Measurements from ENCODE around the gene CCDC194.

CCDC194 gene

DNA sequence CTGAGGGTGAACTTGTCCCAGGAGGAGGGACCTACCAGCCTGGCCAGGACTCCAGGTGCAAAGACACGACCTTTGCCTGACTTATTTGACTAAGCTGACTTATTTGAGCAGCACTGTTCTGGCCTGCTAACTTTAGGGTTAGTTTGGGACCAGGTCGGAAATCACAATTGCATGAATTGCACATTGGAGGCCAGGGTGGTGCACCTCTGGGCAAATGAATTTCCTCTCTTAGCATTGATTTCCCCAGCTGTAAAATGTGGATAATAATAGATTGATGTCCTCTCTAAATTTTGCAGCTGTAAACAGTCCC lies 12.8 kb upstream of the CCDC194 start:
- peak overlapping the region in 6 of 7 experiments; percentile 12 to 44 (median 35) for H3K4me3 ChIP-seq
- peak overlapping the region in 18 of 21 experiments; percentile 40 to 97 (median 82) for H3K27ac ChIP-seq

- H3K27ac ChIP-seq: peak overlapping the region; percentile 26 to 97 (median 78)
- peak overlapping the region; percentile 12 to 44 (median 37) for H3K4me3 ChIP-seq
Measured at GRCh38 chr19:17406046-17406886, 12.3 kb upstream of the CCDC194 start.

DNA sequence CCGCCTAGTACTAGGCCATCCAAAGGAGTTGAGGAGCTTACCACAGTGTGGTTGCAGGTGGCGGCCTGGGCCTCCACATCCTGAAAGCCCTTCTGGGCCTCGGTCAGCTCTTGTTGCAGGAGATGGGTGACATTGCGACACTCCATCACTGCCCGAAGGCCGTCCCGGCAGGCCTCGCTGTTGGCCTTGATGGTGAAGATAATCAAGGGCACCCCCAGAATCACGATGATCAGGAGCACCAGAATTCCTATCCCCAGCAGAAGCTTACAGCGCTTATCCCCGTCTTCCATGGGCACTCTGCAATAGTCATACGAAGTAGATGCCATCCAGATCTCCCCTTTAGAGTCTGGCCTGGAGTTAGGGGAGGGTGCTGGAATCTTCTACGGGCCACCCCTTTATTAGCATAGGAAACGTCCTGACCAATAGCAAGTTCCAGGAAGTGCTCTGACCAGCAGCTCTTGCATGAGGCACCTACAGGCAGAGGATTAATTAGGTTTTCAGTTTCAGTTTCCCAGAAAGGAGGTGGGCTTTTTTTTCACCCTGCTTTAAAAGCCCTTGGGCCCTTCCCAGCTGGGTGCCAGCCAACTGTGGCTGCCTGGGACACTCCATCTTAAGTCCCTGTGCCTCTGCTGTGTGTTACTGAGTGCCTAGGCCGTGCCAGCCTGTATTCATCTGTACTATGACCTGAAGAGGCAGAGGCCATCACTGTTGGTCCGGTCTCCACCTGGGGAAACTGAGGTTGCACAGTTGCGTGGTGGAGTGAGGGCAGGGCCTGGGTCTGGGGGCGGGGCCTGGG lies 11.5 kb upstream of the CCDC194 start, which contains the start of gene BST2:
BST2 (minus strand) TSS at position 381 of the 796 bp plus-strand sequence; CDS start at position 326, 55 bp downstream.
- peak within 1 kb of the TSS; percentile 36 to 97 (median 78) for H3K27ac ChIP-seq
- peak within 1 kb of the TSS; percentile 27 to 44 (median 37) for H3K4me3 ChIP-seq

DNA sequence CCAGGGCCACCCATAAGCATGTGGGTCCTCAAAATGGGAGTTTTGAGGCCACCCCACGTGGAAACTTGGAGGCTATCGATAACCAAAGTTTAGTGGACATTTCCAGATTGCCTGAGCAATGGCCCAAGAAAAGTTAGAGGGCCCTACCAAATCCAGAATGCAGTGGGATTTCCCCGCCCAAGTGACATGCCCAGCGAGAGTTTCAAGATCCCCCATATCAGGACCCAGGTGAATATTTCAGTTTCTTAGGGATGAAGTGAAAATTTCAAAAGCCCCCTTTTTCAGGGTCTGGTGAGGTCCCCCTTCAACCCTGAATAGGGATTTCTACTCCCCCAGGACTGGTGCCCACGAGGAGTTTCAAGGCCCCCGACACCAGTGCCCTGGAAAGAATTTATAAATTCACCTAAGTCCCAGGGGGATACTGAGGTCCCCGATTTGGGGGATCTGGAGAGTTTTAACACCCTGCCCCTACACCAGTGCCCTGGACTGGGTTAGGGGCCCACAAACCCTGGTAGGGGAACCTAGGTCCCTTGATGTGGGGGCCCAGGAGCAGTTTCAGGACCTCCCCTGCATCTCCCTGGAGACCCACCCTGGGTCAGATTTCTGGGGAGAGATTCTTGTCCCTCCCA lies 10.7 kb upstream of the CCDC194 start:
- H3K27ac ChIP-seq: peak overlapping the region in 20 of 21 experiments; percentile 14 to 97 (median 78)
- H3K4me3 ChIP-seq: peak overlapping the region; percentile 27 to 44 (median 37)

DNA sequence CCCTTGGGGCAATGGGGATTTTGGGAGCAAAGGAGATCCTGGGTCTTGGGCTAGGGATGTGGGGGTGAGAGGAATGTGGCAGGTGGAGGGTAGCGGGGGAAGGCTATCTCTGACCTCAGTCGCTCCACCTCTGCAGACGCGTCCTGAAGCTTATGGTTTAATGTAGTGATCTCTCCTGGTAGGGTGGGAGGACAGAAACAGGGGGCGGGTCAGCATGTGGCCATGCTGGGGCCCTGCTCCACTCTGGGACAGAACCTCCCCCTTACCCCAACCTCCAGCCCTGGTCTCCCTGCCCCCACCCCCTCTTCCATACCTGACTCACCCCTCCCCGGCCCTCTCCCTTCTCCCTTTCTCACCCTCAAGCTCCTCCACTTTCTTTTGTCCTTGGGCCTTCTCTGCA lies 10.0 kb upstream of the CCDC194 start:
- Histone ChIP-seq H3K27ac (peak overlapping the region in 7 of 21 experiments; percentile 34 to 97 (median 91)), H3K4me3 (peak overlapping the region in 6 of 7 experiments; percentile 14 to 44 (median 33))

DNA sequence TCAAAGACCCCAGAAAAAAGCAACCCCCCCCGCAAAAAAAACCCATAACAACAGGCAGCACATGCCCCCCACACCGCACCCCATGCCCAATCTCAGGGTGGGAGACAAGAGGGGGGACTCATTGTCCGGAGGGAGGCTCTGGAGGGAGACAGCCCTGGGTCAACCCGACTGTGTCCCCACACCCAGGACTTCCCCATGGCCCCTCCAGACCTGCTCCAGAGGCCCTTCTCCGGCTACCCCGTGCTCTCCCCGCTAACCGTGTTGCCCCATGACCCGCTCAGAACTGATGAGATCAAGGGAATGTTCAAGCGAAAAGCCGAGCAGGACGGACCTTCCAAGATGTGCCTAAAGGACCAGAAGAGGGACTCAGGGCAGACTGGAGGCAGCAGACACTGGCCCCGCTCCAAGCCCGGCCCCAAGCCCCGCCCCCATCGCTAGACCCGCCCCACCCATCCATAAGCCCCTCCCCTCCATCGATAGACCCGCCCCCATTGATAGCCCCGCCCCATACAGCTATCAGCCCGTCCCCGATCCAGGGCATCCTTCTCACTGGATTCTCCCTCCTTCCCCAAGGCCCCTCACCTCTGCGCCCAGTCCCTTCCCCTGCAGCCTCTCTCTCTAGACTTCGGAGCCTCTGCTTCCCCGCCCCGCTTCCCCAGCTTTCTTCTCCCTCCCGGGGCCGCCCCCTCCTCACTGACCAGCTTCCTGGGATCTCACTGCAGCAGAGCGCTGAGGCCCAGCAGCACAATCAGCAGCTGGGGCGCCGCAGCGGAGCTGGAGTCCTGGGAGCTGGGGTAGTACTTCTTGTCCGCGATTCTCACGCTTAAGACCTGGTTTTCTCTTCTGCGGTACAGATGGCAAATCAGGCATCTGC lies 9.2 kb upstream of the CCDC194 start:
- H3K27ac ChIP-seq: peak overlapping the region in 4 of 21 experiments; percentile 47 to 97 (median 94)
- H3K4me3 ChIP-seq: peak overlapping the region in 3 of 7 experiments; percentile 14 to 44 (median 44)

GRCh38 chr19:17401628-17402027 lies 7.6 kb upstream of the CCDC194 start:
- Histone ChIP-seq H3K4me3 (no peak overlapping the region), H3K27ac (no peak overlapping the region)

DNA sequence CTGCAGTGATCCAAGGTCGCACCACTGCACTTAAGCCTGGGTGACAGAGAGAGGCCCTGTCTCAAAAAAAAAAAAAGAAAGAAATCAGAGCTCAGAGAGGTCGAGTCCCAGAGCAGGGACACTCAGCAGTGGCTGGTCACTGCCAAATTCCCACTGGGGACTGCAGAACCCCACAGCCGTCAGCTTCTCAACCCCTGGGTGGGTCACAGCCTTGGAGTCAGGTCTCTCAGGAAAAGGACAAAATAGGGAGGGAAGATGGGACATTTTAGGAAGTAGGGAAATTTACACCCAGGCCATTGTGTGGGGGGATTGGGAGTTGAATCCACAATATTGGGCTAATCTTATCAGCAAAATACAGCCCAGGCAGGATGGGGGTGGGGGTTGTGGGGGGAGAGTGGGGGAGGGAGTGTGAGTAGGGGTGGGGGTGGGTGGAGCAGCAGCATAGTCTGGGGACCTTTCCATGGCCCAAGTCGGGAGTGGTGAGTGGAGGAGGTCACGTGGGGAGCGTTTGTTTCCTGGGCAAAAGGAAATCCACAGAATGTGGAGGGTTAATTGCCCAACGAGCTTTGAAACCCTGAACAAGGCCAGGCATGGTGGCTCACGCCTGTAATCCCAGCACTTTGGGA lies 5.0 kb upstream of the CCDC194 start:
- Histone ChIP-seq H3K27ac (no peak overlapping the region), H3K4me3 (no peak overlapping the region)

DNA sequence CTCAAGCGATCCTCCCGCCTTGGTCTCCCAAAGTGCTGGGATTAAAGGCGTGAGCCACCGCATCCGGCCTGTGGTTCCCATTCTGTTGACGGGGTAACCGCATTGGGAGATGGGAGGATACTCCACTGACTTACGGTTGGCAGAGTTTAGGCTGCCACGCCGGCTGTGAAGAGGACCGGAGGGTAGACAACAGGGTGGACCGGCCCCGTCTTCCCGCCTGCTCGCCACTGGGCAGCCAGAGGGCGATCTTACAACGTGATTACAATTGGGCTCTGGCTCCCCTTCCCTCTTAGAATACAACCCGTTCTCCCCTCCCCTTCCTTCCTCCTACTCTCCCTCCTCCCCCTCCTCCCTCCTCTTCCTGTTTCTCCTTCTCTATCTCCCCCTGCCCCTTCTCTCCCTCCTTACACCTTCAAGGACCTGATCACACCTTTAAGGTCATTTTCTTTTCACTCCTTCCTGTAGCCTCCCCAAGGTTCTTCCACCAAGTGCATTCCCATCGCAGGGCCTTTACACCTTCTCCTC lies 957 bp upstream of the CCDC194 start:
- Histone ChIP-seq H3K27ac (peak overlapping the region in 1 of 21 experiments; percentile 17), H3K4me3 (no peak overlapping the region)

- no peak overlapping the region for H3K4me3 ChIP-seq
- H3K27ac ChIP-seq: no peak overlapping the region
Measured at GRCh38 chr19:17393002-17393401, 994 bp downstream of the CCDC194 start.

DNA sequence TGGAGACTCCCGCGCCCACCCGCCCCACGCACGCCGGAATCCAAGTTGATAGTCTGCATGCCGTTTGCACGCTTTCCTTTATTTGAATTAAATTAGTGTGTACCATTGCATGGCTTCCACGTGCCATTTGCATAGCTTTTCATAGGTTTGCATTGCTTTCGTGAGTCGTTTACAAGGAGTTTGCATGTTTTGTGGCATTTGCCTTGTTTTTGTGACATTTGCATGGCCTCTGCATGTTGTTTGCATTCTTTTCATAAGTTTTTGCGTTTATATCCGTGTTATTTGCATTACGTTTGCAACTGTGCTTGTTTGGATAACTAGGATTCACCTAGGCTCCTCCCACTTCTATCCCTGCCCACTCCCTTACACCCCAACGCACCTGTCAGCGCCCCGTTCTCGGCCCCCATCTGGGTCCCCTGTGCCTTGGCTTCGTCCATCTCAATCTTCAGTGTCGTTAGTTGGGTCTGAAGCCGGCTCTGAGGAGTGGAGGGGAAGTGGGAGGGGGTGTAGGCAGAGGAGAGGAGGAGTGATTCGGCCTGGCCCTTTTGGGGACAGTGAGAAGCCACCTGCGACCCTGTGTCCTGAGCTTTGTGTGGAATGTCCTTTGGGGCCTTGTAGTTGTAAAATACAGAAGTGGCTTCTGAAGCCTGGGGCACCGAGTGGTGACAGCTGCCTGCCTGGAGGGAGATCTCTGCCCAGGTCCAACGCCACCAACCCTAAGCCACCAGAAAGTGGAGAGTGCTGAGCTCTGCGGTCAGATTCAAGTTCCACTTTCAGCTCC lies 2.4 kb downstream of the CCDC194 start:
- H3K27ac ChIP-seq: peak overlapping the region in 6 of 21 experiments; percentile 3 to 42 (median 18)

DNA sequence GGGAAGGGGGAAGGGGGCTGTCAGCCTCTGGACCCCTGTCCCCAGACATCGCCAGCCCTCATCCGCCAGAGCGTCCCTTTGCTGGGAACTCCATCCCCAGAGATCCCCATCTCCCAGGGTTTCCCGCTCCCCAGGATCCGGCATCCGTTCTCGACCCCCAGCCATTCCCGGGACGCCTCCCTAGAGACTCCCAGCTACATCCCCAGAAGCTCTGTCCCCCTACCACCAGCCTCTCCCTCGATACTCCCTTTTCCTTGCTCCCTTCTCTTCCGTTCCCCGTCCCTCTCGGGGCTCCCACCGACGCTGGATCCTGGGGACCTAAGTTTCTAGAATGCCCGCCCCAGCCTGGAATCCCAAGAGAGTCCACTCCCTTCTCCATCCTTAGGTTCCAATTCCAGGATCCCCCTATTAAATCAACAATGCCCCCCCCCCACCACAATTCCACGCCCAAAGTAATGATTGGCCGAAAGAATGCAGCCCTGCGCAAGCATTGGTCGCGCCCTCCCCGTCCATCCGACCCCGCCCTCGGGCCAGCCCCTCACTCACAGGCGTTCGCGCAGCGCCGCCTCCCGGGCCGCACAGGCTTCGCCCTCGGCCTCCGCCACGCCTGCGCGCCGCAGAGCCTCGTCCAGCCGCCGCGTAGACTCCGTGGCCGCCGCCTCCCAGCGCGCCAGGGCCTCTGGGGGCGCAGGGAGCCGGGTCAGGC lies 3.2 kb downstream of the CCDC194 start:
- H3K4me3 ChIP-seq: peak overlapping the region; percentile 20 to 52 (median 35)
- H3K27ac ChIP-seq: peak overlapping the region in 11 of 21 experiments; percentile 9 to 69 (median 25)

More for the DNA sequence above, 2.4 kb downstream of the CCDC194 start:
- peak overlapping the region; percentile 9 to 52 (median 35) for H3K4me3 ChIP-seq

DNA sequence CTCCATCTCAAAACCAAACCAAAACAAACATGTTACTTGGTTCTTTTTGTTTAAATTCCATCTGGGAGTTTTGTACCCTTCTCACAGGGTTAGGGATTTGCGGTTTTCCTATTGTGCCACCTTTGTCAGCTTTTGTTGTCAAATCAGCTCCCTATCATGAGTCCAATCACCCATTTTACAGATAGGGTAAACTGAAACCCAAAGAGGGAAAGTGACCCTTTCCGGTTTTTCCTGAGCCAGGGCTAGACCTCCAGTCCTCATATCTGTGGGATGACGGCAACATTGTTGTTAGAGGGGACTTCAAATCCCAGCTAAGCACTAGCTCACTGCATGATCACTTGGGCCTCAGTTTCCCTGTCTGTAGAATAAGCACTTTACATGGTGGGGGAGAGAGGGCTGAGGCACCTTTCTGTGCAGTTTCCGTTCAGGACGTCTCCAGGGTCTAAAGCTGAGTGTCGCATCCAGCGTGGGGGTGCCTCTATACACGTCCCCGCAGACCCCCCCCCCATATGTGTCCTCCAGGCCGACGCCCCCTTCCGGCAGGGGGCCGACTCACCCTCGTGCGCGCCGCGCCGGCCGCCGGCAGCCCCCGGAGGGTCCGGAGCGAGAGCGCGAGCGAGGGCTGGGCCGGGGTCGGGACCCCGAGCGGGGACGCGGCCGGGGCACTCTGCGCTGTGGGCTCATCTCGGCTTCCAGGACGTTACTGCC lies 3.9 kb downstream of the CCDC194 start:
- peak overlapping the region in 7 of 21 experiments; percentile 17 to 69 (median 42) for H3K27ac ChIP-seq

DNA sequence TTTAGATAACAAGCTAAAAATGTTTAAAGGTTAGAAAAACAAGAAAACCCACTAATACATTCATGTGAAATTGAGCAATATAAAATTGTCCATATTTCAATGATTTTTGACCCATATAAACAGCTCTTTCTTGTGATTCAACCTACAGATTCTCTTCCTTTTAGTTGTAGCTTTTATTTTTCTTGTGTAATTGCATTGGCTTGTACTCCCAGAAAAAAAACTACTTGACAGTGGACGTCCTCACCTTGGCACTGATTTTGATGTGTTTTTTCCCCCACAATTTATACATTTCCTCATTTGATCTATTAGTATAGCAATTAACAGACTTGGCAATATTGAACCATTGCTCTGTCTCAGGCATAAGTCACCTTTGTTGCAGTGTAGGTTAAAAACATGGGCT lies 4.7 kb downstream of the CCDC194 start:
- H3K4me3 ChIP-seq: no peak overlapping the region
- no peak overlapping the region for H3K27ac ChIP-seq

More for the DNA sequence above, 3.9 kb downstream of the CCDC194 start:
- H3K4me3 ChIP-seq: peak overlapping the region; percentile 20 to 52 (median 35)

DNA sequence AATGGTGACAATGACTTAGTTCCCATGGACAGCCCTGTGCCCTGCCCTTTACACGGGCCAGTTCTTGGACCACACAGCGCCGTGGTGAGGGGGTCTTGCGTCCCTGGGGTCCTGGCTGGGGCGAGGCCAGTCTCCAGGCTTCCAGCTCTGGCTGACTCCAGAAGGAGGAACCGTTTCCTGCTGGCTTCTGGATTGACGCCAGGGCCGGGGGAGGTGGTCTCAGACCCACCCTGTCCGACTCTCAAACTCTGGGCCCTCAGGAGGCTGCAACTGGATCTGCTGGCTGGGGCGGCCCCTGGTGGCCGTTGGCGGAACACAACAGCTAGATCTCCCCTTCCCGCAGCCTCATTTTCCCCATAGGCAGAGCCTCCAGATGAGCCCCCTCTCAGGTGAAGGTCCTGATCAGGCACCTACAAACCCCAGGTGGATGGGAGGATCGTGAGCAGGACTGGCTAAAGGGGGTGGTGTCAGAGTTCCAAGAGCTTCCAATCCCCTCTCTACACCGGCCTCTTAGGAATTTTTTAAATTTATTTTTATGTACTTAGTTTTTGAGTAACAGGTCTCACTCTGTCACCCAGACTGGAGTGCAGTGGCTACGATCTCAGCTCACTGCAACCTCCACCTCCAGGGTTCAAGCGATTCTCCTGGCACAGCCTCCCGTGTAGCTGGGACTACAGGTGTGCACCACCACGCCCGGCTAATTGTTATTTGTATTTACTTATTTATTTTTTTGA lies 8.0 kb downstream of the CCDC194 start:
- H3K4me3 ChIP-seq: no peak overlapping the region
- H3K27ac ChIP-seq: no peak overlapping the region

Measured in skin epidermis (tissue), 12 donors.